ENCODE measurements around the gene FLT1. TPM values are rescaled to one million over a fixed set of nuclear protein-coding genes. Genes with fewer than 3 reads are reported as not detected.
A peak's percentile ranks its signal among the peaks of the same experiment; 100 is the strongest.

FLT1 gene, protein sequence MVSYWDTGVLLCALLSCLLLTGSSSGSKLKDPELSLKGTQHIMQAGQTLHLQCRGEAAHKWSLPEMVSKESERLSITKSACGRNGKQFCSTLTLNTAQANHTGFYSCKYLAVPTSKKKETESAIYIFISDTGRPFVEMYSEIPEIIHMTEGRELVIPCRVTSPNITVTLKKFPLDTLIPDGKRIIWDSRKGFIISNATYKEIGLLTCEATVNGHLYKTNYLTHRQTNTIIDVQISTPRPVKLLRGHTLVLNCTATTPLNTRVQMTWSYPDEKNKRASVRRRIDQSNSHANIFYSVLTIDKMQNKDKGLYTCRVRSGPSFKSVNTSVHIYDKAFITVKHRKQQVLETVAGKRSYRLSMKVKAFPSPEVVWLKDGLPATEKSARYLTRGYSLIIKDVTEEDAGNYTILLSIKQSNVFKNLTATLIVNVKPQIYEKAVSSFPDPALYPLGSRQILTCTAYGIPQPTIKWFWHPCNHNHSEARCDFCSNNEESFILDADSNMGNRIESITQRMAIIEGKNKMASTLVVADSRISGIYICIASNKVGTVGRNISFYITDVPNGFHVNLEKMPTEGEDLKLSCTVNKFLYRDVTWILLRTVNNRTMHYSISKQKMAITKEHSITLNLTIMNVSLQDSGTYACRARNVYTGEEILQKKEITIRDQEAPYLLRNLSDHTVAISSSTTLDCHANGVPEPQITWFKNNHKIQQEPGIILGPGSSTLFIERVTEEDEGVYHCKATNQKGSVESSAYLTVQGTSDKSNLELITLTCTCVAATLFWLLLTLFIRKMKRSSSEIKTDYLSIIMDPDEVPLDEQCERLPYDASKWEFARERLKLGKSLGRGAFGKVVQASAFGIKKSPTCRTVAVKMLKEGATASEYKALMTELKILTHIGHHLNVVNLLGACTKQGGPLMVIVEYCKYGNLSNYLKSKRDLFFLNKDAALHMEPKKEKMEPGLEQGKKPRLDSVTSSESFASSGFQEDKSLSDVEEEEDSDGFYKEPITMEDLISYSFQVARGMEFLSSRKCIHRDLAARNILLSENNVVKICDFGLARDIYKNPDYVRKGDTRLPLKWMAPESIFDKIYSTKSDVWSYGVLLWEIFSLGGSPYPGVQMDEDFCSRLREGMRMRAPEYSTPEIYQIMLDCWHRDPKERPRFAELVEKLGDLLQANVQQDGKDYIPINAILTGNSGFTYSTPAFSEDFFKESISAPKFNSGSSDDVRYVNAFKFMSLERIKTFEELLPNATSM (N-terminal part only)
- total RNA-seq: 10 to 100 TPM; 17.0 to 44.6 (median 29.0) TPM

DNA sequence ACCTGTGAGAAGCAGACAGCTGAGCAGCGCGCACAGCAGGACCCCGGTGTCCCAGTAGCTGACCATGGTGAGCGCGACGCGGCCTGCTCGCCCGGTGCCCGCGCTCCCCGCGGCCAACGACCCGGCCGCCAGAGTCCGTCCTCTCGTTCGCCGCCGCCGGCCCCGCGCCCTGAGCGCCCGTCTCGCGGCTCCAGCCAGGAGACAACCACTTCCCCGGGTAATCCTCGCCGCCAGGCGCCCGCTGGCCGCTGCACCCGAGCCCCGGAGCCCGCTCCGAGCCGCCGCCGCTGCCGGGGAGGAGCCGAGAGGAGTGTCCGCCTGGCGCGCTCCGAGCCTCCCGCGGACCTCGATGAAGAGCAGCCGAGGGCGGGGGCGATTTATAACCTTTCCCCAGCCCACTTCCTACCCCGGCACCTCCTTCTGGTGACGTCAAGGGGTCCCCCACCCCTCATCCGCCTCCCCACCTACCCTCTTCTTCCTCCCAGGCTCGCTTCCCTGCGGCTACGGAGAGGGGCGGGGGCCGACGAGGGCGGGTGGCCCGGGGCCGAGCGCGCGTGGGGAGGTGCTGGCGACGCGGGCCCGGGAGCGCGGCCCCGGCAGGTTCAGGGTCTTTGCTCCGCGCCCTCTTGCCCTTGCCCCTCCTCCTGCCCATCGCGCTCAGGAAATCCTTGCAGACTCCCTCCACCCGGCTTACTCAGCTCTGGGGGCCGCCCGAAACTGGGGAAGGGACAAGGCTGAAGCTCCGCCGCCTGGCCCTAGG lies at the start of gene FLT1:
TSS of gene FLT1 (minus strand) at position 351 of the 760 bp plus-strand sequence. CDS start at position 66, 285 bp downstream.
- Histone ChIP-seq H3K4me3 (peak within 1 kb of the TSS; percentile 46 to 81 (median 58)), H3K27me3 (peaks cover 12 to 59% of the 10 kb centered on the region in 2 donors), H3K36me3 (no peaks in the 10 kb centered on the region), H3K4me1 (peaks cover 8 to 20% of the 10 kb centered on the region in 2 donors), H3K9me3 (no peaks in the 10 kb centered on the region), H3K27ac (peak within 1 kb of the TSS; percentile 40 to 78)
- intact Hi-C loops (cut with DNase I; ENCODE audit: low total_unique reads): no loop called here
- no peak for DNase-seq (ENCODE audit: low spot score in 2 of 2)
- no peak for TF ChIP-seq POLR2A (IDR thresholded peaks at IDR 0.05)
- TF ChIP-seq POLR2AphosphoS5 (IDR thresholded peaks at IDR 0.05): peak in 1 of 3 donors; percentile 12
- TF ChIP-seq, protein P1, sequence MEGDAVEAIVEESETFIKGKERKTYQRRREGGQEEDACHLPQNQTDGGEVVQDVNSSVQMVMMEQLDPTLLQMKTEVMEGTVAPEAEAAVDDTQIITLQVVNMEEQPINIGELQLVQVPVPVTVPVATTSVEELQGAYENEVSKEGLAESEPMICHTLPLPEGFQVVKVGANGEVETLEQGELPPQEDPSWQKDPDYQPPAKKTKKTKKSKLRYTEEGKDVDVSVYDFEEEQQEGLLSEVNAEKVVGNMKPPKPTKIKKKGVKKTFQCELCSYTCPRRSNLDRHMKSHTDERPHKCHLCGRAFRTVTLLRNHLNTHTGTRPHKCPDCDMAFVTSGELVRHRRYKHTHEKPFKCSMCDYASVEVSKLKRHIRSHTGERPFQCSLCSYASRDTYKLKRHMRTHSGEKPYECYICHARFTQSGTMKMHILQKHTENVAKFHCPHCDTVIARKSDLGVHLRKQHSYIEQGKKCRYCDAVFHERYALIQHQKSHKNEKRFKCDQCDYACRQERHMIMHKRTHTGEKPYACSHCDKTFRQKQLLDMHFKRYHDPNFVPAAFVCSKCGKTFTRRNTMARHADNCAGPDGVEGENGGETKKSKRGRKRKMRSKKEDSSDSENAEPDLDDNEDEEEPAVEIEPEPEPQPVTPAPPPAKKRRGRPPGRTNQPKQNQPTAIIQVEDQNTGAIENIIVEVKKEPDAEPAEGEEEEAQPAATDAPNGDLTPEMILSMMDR (IDR thresholded peaks at IDR 0.05): no peak

DNA sequence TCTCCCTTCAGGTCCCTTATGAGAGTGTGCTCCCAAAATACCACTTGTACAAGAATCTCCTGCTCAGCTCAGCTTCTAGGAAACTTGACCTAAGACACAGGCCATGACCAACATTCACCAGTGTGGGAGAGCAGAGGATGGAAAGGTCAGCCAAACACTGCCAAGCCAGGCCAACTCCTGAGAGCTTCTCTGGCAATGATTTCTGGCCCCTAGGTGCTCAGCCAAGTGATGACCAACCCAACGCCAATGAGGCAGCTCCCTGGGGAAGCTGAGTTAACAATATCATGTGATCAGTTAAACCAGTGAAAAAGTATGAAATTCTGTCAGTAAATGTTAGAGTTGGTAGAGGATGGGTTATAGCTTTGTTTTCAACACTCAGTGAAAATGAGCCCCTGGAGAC lies 49.1 kb upstream of the FLT1 start:
- Histone ChIP-seq H3K4me1 (no peaks in the 10 kb centered on the region), H3K4me3 (no peak overlapping the region), H3K27me3 (no peaks in the 10 kb centered on the region), H3K36me3 (no peaks in the 10 kb centered on the region), H3K27ac (no peak overlapping the region), H3K9me3 (peaks cover 0 to 10% of the 10 kb centered on the region in 2 donors)
- intact Hi-C loops (cut with DNase I; ENCODE audit: low total_unique reads): loop anchor here (10.0 kb wide), 1 partner anchor 159 kb away; no protein-coding TSS in a partner anchor
- no peak for DNase-seq (ENCODE audit: low spot score in 2 of 2)
- TF ChIP-seq POLR2A (IDR thresholded peaks at IDR 0.05) (no peak), POLR2AphosphoS5 (IDR thresholded peaks at IDR 0.05) (no peak)
- TF ChIP-seq, protein P1 (IDR thresholded peaks at IDR 0.05): no peak

DNA sequence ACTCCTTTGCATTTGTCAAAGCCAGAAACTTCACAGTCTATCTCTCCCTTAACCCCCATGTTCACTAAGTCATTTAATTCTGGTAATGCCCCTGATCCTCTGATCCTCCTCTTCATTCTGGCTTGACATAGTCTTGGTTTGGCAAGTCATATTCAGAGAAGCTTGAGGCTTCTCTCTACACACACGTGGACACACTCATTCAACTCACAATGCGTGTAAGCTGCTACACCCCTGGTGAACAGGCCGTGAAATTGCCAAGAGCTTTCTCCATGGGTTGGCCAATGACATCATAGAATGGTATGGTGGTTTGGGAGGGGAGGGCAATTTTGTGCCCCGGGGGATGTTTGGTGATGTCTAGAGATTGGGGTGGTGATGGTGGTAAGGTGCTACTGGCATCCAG lies 47.9 kb upstream of the FLT1 start:
- intact Hi-C loops (cut with DNase I; ENCODE audit: low total_unique reads): loop anchor here (10.0 kb wide), 1 partner anchor 158 kb away; no protein-coding TSS in a partner anchor
- H3K27ac ChIP-seq: no peak overlapping the region

DNA sequence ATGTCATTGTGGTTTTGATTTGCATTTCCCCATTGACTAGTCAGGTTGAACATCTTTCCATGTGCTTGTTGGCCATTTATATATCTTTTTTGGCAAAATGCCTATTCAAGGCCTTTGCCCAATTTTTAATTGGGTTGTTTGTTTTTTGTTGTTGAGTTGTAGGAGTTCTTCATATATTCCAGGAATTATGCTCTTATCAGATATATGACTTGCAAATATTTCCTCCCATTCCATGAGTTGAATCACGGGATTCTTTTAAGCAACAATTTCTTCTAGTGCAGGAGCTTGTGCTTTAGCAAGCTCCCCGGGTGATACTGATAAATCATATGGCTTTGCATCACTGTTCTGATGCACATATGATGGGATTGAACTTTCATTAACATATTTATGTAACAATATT lies 47.0 kb upstream of the FLT1 start:
- intact Hi-C loops (cut with DNase I; ENCODE audit: low total_unique reads): loop anchor here (10.0 kb wide), 1 partner anchor 157 kb away; no protein-coding TSS in a partner anchor
- Histone ChIP-seq H3K27ac (no peak overlapping the region), H3K9me3 (peaks cover 0 to 10% of the 10 kb centered on the region in 2 donors), H3K36me3 (no peaks in the 10 kb centered on the region), H3K4me3 (no peak overlapping the region), H3K27me3 (no peaks in the 10 kb centered on the region), H3K4me1 (no peaks in the 10 kb centered on the region)
- no peak for DNase-seq (ENCODE audit: low spot score in 2 of 2)
- TF ChIP-seq, protein P1 (IDR thresholded peaks at IDR 0.05): no peak
- TF ChIP-seq POLR2A (IDR thresholded peaks at IDR 0.05): no peak

More for the DNA sequence above, 47.9 kb upstream of the FLT1 start:
- Histone ChIP-seq H3K4me3 (no peak overlapping the region), H3K9me3 (peaks cover 0 to 10% of the 10 kb centered on the region in 2 donors), H3K4me1 (no peaks in the 10 kb centered on the region), H3K27me3 (no peaks in the 10 kb centered on the region), H3K36me3 (no peaks in the 10 kb centered on the region)
- no peak for TF ChIP-seq POLR2A (IDR thresholded peaks at IDR 0.05)
- TF ChIP-seq, protein P1 (IDR thresholded peaks at IDR 0.05): no peak
- TF ChIP-seq POLR2AphosphoS5 (IDR thresholded peaks at IDR 0.05): no peak
- DNase-seq (ENCODE audit: low spot score in 2 of 2): no peak

All from breast epithelium (tissue), 4 donors.